Suprapubic skin (tissue), 4 donors: Measurements from ENCODE around the gene MCOLN2. TPM values are rescaled to one million over a fixed set of nuclear protein-coding genes. Genes with fewer than 3 reads are reported as not detected.

ENCODE experiments used
- DNase-seq, 2 donors: peaks; one replicate each; pipeline ENCODE4 v3.0.0-alpha.2; 2019; ENCODE audit warnings: low spot score in 2 of 2
- H3K27ac ChIP-seq: fragments of 200-600 bp; sonication (generic); one replicate; pipeline ENCODE4 v1.5.1; 2019
- H3K27me3 ChIP-seq: fragments of 200-600 bp; sonication (generic); one replicate; pipeline ENCODE4 v1.5.1; 2019
- H3K36me3 ChIP-seq: fragments of 200-600 bp; sonication (generic); one replicate; pipeline ENCODE4 v1.5.1; 2019
- H3K4me1 ChIP-seq: fragments of 200-600 bp; sonication (generic); one replicate; pipeline ENCODE4 v1.5.1; 2019
- H3K4me3 ChIP-seq: fragments of 200-600 bp; sonication (generic); one replicate; pipeline ENCODE4 v1.5.1; 2019; ENCODE audit warnings: mild to moderate bottlenecking
- H3K9me3 ChIP-seq: fragments of 200-600 bp; sonication (generic); one replicate; pipeline ENCODE4 v1.5.1; 2019
- CTCF ChIP-seq, 2 donors: fragments of 200-600 bp in 1 of 2; fragments of 450-650 bp in 1 of 2; sonication (generic) in 1 of 2; IDR thresholded peaks; one replicate each; pipeline ENCODE4 v1.5.1; 2016 to 2019; ENCODE audit warnings: antibody characterized with exemption in 2 of 2, mild to moderate bottlenecking in 1 of 2, moderate library complexity in 1 of 2
- EP300 ChIP-seq: sonication (generic); formaldehyde crosslinking; IDR thresholded peaks from one replicate; pipeline ENCODE4 v1.6.1; 2017; ENCODE audit warnings: antibody characterized with exemption
- POLR2A ChIP-seq, 2 donors: fragments of 450-650 bp; IDR thresholded peaks; one replicate each; pipeline ENCODE4 v1.6.1; 2017; ENCODE audit warnings: antibody characterized with exemption in 2 of 2, mild to moderate bottlenecking in 2 of 2, moderate library complexity in 2 of 2
- POLR2AphosphoS5 ChIP-seq, 3 donors: sonication (generic); formaldehyde crosslinking; IDR thresholded peaks; one replicate each; pipeline ENCODE4 v1.6.1; 2017; ENCODE audit warnings: antibody characterized with exemption in 3 of 3
- WGBS: methylation state at CpG from one replicate; pipeline ENCODE4 v1.1.5; 2018; 5-methylcytosine and 5-hydroxymethylcytosine counted together
- total RNA-seq, 4 donors: library from RNA; depleted of rRNA; stranded (reverse); fragments of >200 nt; gene quantifications; one replicate each; pipeline ENCODE4 v1.1.0, GENCODE V29; 2016

Gene MCOLN2
- total RNA-seq, 4 donors from 2014 or later: 0.72 to 9.8 (median 2.7) TPM

- no peaks in the 10 kb centered on the region for H3K36me3 ChIP-seq
- no peaks in the 10 kb centered on the region for H3K4me1 ChIP-seq
- no peak overlapping the region for H3K4me3 ChIP-seq
- DNase-seq: no peak
- TF ChIP-seq CTCF (IDR thresholded peaks at IDR 0.05) (no peak), EP300 (no peak), POLR2A (IDR thresholded peaks at IDR 0.05) (no peak), POLR2AphosphoS5 (IDR thresholded peaks at IDR 0.05) (no peak)
- no peaks in the 10 kb centered on the region for H3K27me3 ChIP-seq
- H3K9me3 ChIP-seq: no peaks in the 10 kb centered on the region
- 81% methylated on average over 2 of the region's 2 CpGs for WGBS
- H3K27ac ChIP-seq: no peak overlapping the region
Measured at GRCh38 chr1:84982395-84982794, 14.5 kb downstream of the MCOLN2 start.

GRCh38 chr1:84975035-84975434 lies 21.9 kb downstream of the MCOLN2 start:
- no peaks in the 10 kb centered on the region for H3K4me1 ChIP-seq
- TF ChIP-seq POLR2AphosphoS5 (IDR thresholded peaks at IDR 0.05): no peak
- no peak for TF ChIP-seq POLR2A (IDR thresholded peaks at IDR 0.05)
- no peak for TF ChIP-seq EP300
- no peak for TF ChIP-seq CTCF (IDR thresholded peaks at IDR 0.05)
- no peak for DNase-seq
- H3K36me3 ChIP-seq: no peaks in the 10 kb centered on the region
- no peaks in the 10 kb centered on the region for H3K27me3 ChIP-seq
- H3K4me3 ChIP-seq: no peak overlapping the region
- no peaks in the 10 kb centered on the region for H3K9me3 ChIP-seq
- no peak overlapping the region for H3K27ac ChIP-seq
- WGBS: 45% methylated on average over 2 of the region's 2 CpGs

- Histone ChIP-seq H3K36me3 (no peaks in the 10 kb centered on the region), H3K4me3 (no peak overlapping the region), H3K9me3 (no peaks in the 10 kb centered on the region), H3K27me3 (no peaks in the 10 kb centered on the region), H3K27ac (no peak overlapping the region), H3K4me1 (no peaks in the 10 kb centered on the region)
- TF ChIP-seq CTCF (IDR thresholded peaks at IDR 0.05) (no peak), EP300 (no peak), POLR2A (IDR thresholded peaks at IDR 0.05) (no peak), POLR2AphosphoS5 (IDR thresholded peaks at IDR 0.05) (no peak)
- 75% methylated on average over 7 of the region's 7 CpGs for WGBS
- no peak for DNase-seq
Measured at GRCh38 chr1:84973498-84974334, 23.2 kb downstream of the MCOLN2 start.

GRCh38 chr1:84972377-84972987 lies 24.4 kb downstream of the MCOLN2 start:
- Histone ChIP-seq H3K36me3 (no peaks in the 10 kb centered on the region), H3K9me3 (no peaks in the 10 kb centered on the region), H3K4me3 (no peak overlapping the region), H3K27ac (no peak overlapping the region), H3K27me3 (no peaks in the 10 kb centered on the region), H3K4me1 (no peaks in the 10 kb centered on the region)
- WGBS: 68% methylated on average over 1 of the region's 1 CpG
- no peak for TF ChIP-seq CTCF (IDR thresholded peaks at IDR 0.05)
- TF ChIP-seq POLR2AphosphoS5 (IDR thresholded peaks at IDR 0.05): no peak
- no peak for TF ChIP-seq POLR2A (IDR thresholded peaks at IDR 0.05)
- TF ChIP-seq EP300: no peak
- DNase-seq: no peak

GRCh38 chr1:84971957-84972356 lies 25.0 kb downstream of the MCOLN2 start:
- Histone ChIP-seq H3K4me3 (no peak overlapping the region), H3K4me1 (no peaks in the 10 kb centered on the region), H3K27me3 (no peaks in the 10 kb centered on the region), H3K9me3 (no peaks in the 10 kb centered on the region), H3K27ac (no peak overlapping the region), H3K36me3 (no peaks in the 10 kb centered on the region)
- TF ChIP-seq EP300: no peak
- TF ChIP-seq POLR2A (IDR thresholded peaks at IDR 0.05): no peak
- no peak for TF ChIP-seq POLR2AphosphoS5 (IDR thresholded peaks at IDR 0.05)
- TF ChIP-seq CTCF (IDR thresholded peaks at IDR 0.05): no peak
- DNase-seq: no peak
- 90% methylated on average over 2 of the region's 2 CpGs for WGBS
